Astrocyte of the spinal cord (primary cell): Measurements from ENCODE around the gene DENND5B.
"Not testable (repeated sequence)": the region's sequence is repeated elsewhere in the genome, so short reads cannot be mapped to it uniquely, and the experiment has no call there.

Experiments
- DNase-seq: peaks from one replicate; pipeline ENCODE4 v3.0.0; 2011; ENCODE audit warnings: low read depth, low spot score
- H3K4me3 ChIP-seq: 2 replicates; pipeline ENCODE4 v1.5.1; 2011; ENCODE audit warnings: low read depth, mild to moderate bottlenecking, low read length, moderate library complexity
- in situ Hi-C: cut with HindIII; loops from 2 replicates; pipeline ENCODE4 v1.10.0; 2017; ENCODE audit warnings: low sequenced_read_pairs
- TF ChIP-seq, protein P1 (sequence below): IDR thresholded peaks from 2 replicates; pipeline ENCODE4 v1.5.1; 2012; ENCODE audit warnings: low read depth, mild to moderate bottlenecking, low read length, inconsistent platforms

Gene DENND5B

DNA sequence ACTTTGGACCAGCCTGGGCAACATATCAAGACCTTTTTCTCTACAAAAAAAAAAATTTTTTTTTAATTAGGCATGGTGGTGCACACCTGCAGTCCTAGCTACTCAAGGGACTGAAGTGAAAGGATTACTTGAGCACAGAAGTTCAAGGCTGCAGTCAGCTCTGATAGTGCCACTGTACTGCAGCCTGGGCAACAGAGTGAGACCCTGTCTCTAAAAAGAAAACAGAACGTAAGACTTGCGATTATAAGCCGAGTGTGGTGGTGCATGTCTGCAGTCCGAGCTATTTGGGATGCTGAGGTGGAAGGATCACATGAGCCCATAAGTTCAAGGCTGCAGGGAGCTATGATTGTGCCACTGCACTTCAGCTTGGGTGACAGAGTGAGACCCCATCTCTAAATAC, 76.0 kb downstream of the DENND5B start:
- no peak for DNase-seq
- TF ChIP-seq, protein P1, sequence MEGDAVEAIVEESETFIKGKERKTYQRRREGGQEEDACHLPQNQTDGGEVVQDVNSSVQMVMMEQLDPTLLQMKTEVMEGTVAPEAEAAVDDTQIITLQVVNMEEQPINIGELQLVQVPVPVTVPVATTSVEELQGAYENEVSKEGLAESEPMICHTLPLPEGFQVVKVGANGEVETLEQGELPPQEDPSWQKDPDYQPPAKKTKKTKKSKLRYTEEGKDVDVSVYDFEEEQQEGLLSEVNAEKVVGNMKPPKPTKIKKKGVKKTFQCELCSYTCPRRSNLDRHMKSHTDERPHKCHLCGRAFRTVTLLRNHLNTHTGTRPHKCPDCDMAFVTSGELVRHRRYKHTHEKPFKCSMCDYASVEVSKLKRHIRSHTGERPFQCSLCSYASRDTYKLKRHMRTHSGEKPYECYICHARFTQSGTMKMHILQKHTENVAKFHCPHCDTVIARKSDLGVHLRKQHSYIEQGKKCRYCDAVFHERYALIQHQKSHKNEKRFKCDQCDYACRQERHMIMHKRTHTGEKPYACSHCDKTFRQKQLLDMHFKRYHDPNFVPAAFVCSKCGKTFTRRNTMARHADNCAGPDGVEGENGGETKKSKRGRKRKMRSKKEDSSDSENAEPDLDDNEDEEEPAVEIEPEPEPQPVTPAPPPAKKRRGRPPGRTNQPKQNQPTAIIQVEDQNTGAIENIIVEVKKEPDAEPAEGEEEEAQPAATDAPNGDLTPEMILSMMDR: no peak
- no peak overlapping the region for H3K4me3 ChIP-seq
- in situ Hi-C loops: no loop called here

DNA sequence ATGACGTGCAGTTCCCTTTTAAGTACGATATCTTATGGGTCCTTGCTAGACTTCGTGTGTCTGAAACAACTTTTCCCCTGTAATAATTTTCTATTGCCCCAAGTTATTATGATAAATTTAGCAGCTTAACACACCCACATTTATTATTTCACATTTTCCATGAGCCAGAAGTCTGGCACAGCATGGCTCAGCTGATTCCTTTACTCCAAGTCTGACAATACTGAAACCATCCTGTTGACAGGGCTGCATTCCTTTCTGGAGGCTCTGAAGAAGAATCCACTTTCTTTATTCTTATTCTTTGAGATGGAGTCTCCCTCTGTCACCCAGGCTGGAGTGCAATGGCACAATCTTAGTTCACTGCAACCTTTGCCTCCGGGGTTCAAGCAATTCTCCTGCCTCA, 80.9 kb downstream of the DENND5B start:
- no peak for DNase-seq
- TF ChIP-seq, protein P1: no peak
- in situ Hi-C loops: no loop called here
- no peak overlapping the region for H3K4me3 ChIP-seq

DNA sequence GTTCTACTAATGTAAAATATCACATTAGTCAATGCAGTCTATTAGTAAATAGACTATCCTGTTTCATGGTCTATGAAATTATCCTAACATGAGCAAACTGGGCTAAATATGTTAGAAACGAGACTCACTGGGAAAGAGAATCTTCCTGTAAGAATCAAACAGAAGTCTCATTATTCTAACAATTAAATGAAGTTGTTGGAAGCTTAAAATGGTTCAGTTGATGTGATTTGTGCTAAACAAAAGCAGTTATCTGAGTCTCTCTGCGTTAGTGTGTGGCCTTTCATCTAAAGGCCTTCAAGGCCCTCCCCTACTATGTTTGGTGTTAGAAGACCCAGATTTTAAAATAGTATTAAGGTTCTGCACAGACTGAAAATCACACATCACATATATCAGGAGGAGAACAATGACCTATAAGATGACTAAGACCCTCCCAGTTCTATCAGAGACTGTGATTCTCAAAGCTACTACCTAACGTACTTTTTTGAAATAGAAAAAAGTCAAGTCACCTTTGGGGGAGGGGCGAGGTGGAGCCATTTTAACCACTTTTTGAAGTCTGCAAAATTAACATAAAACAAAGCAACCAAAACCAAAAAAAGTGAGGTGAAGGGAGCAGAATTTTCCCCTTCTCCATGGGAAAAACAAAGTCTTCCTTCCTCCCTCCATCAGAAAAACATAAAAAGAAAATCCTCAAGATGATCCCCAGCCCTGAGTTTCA, 82.3 kb downstream of the DENND5B start:
- in situ Hi-C loops: no loop called here
- H3K4me3 ChIP-seq: no peak overlapping the region
- TF ChIP-seq, protein P1: no peak
- no peak for DNase-seq

DNA sequence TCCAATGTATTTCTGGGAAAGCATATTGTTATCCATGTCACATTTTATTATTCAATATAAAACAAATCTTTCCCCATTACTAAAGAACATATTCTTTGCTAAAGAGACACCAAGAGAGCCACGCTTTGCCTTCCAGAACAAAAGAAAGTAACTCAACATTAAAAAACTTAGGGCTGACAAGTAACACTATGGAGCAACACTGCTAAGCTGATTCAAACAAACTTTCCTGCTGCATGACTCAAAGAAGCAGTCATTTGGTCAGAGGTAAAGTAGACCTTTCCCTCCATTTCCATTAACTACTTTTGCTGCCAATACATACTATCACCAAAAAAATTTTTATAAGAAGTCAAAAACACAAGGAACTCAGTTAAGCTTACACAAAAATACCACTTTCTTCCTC, 83.0 kb downstream of the DENND5B start:
- in situ Hi-C loops: no loop called here
- H3K4me3 ChIP-seq: no peak overlapping the region
- no peak for DNase-seq
- TF ChIP-seq, protein P1: no peak

DNA sequence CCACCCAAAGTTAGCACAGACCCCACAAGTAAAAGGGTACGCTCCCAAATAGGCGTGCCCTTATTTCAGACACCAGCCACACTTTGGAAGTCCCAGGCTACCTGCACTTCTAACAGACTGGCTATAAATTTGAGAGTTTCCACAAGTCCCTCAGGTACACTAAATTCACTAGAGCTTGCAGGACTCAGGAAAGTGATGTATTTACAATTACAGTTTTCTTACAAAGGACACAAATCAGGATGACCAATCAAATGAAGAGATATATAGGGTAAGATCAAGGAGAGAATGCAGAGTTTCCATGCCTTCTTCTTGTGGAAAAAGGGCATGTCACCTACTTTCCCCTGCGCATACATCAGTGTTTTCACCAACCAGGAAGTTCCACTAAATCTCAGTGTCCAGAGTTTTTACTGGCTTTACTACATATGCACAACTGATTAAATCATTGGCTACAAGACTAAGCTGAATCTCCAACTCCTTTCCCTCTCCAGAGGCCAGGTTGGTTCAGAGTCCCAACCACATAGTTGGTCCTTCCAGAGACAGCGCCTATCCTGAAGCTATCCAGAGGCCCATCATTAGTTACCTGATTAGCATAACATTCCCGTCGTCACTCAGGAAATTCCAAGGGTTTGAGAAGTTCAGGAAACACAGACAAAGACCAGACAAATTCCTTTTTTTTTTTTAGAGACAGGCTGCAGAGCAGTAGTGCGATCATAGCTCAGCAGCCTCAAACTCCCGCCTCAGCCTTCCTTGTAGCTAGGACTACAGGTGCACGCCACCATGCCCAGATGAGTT, 84.2 kb downstream of the DENND5B start:
- TF ChIP-seq, protein P1: no peak
- H3K4me3 ChIP-seq: no peak overlapping the region
- in situ Hi-C loops: no loop called here
- peak; percentile 55 for DNase-seq

DNA sequence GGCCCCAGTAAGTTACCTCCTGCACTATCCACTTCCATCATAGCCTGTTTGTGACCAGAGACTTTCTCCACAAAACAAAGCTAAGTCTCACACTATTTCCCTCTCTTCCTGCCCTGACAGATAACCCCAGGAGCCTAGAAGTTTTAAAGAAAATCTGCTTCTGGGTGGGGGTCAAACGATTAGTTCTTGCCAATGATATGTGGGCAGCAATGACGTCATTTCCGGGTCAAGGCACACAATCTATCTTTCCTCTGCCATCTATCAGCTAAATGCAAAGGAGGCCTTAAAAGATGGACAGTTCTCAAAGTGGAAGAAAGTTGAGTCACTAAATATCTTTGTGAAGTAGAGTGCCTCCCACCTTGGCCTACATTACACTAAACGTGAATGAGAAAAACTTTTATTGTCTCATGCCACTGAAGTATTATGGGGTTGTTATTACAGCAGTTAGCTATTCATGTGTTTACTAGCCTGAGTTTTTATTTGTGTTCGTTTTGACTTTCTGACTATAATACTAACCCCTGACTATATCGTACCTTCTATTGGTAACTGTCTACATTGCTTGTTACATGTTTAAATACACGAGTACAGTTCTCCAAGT, 86.2 kb downstream of the DENND5B start:
- TF ChIP-seq, protein P1: no peak
- no peak for DNase-seq
- in situ Hi-C loops: no loop called here
- H3K4me3 ChIP-seq: no peak overlapping the region

DNA sequence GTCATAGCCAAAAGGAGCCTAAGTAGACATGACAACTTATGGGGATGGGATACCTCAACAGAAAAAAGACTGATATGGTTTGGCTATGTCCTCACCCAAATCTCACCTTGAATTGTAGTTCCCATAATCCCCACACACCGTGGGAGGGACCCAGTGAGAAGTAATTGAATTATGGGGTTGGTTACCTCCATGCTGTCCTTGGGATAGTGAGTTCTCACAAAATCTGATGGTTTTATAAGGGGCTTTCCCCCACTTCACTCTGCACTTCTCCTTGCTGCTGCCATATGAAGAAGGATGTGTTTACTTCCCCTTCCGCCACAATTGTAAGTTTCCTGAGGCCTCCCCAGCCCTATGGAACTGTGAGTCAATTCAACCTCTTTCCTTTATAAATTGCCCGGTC, 89.9 kb downstream of the DENND5B start:
- DNase-seq, in situ Hi-C loops, H3K4me3 ChIP-seq: not testable (repeated sequence)
